HG02588 (cell line): ENCODE measurements around the gene CDHR1.

ENCODE experiments used
- ATAC-seq: cut with Tn5 transposase; IDR thresholded peaks from one replicate; pipeline ENCODE4 v1.9.1; 2021; ENCODE audit warnings: mild to moderate bottlenecking, moderate library complexity; ENCODE audit not compliant: unreplicated experiment

CDHR1 gene

GRCh38 chr10:84258034-84258695 lies 63.8 kb downstream of the CDHR1 start:
- no peak for ATAC-seq

DNA sequence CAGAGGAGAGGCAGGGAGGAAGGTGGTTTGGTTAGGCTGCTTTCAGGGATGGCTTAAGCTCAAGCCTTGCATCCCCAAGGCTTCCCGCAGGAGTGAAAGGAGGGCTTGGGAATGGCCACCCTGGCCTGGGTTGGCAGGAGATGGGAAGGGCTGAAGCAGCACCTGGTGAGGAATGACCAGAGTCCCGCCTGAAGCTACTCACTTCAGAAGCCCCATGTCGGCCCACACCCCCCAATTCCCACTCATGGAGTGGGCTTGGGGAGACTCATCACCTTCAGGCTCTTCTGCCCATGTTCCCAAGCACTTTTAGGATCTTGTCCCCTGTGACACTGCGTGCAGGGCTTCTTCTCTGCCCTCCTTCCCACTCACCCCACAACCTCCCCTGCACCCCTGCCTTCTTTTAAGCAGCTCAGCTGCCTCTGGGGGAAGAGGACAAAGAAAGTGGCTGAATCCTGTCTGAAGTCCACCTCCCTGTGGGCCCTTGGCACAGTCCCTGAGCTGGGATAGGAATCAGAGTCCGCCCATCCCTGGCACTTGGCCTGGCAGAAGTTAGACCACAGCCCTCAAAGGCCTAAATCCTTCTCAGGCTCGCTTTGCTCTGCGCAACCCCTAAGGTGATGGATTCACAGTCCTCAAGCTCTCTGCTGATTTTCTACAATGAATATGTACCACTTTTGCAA lies 67.0 kb downstream of the CDHR1 start:
- no peak for ATAC-seq

DNA sequence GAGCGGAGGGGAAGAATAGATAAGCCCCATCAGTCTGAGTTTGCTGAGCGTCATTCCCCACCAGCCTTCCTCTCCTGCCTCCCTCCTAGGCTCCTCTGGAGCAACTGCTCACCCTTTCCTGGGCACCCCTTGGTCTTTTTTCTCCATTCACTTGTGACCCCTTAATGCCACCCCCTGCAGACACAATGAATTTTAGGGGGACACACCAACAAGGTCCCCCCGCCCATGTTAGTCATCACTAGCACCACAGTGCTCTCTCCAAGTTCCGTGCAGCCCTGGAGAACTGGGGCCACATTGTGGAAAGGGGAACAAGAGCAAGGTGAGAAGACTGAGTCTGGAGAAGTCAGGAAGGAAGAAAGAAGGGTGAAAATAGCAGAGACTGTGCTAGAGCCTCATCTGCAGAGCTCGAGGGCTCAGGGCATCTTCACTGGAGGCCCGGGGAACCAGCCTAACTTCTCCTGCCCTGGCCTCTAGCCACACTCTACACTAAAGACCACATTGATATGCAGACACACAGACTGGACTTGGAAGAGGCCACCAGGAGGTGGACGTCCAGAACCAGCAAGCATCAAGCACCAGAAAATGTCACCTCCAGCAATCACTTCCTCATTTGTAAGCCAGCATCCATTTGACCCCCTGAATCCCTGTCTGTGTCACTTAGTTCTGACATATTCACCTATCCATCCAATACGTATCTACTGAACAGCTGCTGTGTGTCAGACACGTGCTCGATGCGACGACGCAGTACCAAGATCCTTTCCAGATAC lies 68.0 kb downstream of the CDHR1 start:
- ATAC-seq, result no peak

DNA sequence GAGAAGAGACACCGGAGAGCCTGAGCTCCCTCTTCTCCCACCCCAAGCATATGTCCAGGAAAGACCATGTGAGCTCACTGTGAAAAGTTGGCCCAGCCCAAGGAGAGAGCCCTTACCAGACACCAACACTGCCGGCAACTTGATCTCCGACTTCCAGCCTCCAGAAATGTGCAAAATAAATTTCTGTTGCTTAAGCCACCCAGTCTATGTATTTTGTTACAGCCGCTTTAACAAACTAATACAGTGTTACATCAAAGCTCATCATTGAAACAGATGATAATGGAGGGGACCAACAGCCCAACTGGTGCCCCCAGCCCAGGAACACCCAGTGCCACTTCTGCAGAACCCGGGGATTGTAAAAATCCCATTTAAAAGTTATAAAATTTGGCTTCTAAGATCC lies 69.4 kb downstream of the CDHR1 start:
- ATAC-seq, result no peak

GRCh38 chr10:84264611-84265141 lies 70.3 kb downstream of the CDHR1 start:
- peak; percentile 91 for ATAC-seq

- no peak for ATAC-seq
Measured at GRCh38 chr10:84265418-84265817, 71.1 kb downstream of the CDHR1 start.

GRCh38 chr10:84267503-84268126 lies 73.3 kb downstream of the CDHR1 start:
- no peak for ATAC-seq

GRCh38 chr10:84269162-84269561 lies 74.8 kb downstream of the CDHR1 start:
- ATAC-seq, result no peak
